ENCODE data around the gene NSD2.
A peak's percentile ranks its signal among the peaks of the same experiment; 100 is the strongest.

NSD2 gene

DNA sequence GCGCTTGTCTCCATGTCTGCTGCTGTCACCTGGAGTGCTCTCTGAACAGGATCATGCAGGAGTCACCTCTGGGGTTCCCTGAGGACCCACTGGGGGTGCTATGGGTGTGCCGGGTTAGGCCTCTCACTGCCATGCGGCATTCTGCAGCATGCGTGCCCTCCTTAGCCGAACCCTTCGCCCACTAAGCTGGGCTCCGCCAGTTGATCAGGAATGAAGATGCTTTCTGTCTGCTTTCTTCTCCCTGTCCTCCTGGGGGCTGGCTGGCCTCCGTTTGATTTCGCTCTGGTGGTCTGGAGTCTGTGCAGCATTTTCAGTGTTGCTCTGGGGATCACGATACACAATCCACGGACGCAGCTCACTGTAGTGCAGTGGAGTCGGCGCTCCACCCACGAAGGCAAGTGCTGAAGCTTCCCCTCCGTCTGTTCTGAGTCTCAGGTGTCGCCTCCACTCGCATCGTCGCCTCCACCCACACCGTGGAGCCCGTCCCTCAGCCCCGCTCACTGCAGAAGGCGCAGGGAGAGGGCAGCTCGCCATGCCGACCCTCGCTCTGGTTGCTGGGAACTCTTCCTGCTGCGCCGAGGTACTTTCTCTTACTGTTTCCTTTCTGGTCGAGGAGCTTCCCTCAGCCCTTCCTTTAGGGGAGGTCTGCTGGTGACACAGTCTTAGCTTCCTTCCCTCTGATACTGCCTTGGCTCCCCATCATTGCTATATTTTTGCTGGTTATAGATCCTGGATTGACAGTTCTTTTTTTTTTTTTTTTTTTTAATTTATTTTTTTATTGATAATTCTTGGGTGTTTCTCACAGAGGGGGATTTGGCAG lies 44.5 kb upstream of the NSD2 start:
- DNase-seq (ENCODE audit: low read depth) = no peak
- no peak overlapping the region for H3K4me3 ChIP-seq (ENCODE audit: control insufficient read depth, low read depth, low read length)
- TF ChIP-seq, protein P1, sequence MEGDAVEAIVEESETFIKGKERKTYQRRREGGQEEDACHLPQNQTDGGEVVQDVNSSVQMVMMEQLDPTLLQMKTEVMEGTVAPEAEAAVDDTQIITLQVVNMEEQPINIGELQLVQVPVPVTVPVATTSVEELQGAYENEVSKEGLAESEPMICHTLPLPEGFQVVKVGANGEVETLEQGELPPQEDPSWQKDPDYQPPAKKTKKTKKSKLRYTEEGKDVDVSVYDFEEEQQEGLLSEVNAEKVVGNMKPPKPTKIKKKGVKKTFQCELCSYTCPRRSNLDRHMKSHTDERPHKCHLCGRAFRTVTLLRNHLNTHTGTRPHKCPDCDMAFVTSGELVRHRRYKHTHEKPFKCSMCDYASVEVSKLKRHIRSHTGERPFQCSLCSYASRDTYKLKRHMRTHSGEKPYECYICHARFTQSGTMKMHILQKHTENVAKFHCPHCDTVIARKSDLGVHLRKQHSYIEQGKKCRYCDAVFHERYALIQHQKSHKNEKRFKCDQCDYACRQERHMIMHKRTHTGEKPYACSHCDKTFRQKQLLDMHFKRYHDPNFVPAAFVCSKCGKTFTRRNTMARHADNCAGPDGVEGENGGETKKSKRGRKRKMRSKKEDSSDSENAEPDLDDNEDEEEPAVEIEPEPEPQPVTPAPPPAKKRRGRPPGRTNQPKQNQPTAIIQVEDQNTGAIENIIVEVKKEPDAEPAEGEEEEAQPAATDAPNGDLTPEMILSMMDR (conservative IDR thresholded peaks at IDR 0.05; ENCODE audit: control insufficient read depth, insufficient read depth, low read depth, low read length) = no peak

DNA sequence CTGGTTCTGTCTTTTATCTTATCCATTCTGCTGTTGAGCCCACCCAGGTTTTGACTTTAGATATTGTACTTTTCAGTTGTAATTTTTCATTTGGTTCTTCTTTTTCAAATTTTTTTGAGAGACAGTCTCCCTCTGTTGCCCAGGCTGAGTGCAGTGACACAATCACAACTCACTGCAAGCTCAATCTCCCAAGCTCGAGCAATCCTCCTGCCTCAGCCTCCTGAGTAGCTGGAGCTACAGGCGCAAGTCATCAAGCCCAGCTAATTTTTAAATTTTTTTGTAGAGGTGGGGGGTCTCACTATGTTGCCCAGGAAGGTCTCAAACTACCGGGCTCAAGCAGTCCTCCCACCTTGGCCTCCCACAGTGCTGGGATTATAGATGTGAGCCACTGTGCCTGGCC lies 41.0 kb upstream of the NSD2 start:
- TF ChIP-seq, protein P1 (conservative IDR thresholded peaks at IDR 0.05; ENCODE audit: control insufficient read depth, insufficient read depth, low read depth, low read length) = no peak
- DNase-seq (ENCODE audit: low read depth) = no peak
- H3K4me3 ChIP-seq (ENCODE audit: control insufficient read depth, low read depth, low read length) = no peak overlapping the region

DNA sequence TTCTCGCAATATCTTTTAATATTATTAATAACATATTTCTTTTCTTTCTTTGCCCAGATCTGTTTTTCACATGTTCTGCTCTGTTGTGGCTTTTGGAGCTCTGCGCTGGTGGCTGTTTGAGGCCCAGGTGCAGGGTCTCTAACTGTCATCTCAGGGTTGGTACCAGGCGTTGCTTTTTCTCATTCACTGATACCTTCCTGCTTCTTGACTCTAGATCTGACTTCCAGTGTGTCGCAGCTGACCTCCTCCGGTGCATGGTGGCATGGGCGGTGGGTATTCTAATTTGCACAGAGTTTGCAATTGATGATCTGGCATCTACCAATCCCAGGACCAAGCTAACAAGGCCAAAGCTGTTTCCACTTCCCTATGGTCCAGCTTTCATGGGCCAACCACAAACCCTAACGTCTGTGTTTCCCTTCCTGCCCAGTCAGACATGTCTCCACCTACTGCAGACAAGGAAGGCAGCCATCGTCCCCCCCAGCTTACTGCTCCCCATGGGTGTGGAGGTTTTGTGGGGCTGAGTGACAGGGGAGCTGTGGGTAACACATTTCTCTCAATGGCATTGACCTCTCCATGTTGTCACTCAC lies 40.5 kb upstream of the NSD2 start:
- H3K4me3 ChIP-seq (ENCODE audit: control insufficient read depth, low read depth, low read length) = no peak overlapping the region
- no peak for DNase-seq (ENCODE audit: low read depth)

DNA sequence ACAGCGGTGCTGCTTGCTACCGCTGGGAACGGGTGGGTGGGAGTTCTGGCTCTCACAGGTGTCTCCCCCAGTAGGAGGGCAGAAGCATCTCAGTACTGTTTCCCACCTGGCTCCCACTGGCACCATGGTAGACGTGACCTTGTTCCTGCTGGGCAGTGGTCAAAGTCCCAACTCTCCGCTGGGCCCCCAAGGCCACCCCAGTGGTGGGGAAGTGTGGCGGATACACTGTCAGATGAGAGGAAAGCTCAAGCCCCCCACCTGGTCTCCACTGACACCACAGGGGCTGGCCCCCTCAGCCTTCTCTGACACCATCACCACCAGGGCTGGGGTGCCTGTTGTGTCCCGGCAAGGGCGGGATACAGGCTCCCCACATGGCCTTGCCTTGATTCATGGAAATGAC lies 39.9 kb upstream of the NSD2 start:
- no peak overlapping the region for H3K4me3 ChIP-seq (ENCODE audit: control insufficient read depth, low read depth, low read length)
- DNase-seq (ENCODE audit: low read depth) = no peak
- TF ChIP-seq, protein P1 (conservative IDR thresholded peaks at IDR 0.05; ENCODE audit: control insufficient read depth, insufficient read depth, low read depth, low read length) = no peak

More for the DNA sequence above, 40.5 kb upstream of the NSD2 start:
- TF ChIP-seq, protein P1 (conservative IDR thresholded peaks at IDR 0.05; ENCODE audit: control insufficient read depth, insufficient read depth, low read depth, low read length) = no peak

DNA sequence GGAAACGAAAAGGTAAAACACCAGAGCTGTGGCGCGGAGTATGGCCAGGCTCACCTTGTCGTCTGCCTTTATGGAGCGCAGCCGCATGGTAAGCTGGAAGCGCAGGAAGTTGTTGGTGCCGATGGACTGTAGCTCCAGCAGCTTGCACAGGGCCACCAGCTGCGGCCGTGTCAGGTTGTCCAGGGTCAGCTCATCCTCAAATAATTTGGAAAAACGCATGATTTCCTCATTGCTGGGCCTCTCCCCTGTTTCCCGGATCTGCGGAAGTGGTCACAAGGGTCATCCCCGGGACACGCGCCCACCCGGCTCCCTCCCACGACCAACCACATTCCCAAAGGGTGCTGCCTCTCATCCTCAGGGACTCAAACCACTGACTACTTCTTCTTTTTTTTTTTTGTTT lies 38.5 kb upstream of the NSD2 start:
- DNase-seq (ENCODE audit: low read depth) = peak; percentile 23
- H3K4me3 ChIP-seq (ENCODE audit: control insufficient read depth, low read depth, low read length) = no peak overlapping the region
- TF ChIP-seq, protein P1 (conservative IDR thresholded peaks at IDR 0.05; ENCODE audit: control insufficient read depth, insufficient read depth, low read depth, low read length) = no peak

DNA sequence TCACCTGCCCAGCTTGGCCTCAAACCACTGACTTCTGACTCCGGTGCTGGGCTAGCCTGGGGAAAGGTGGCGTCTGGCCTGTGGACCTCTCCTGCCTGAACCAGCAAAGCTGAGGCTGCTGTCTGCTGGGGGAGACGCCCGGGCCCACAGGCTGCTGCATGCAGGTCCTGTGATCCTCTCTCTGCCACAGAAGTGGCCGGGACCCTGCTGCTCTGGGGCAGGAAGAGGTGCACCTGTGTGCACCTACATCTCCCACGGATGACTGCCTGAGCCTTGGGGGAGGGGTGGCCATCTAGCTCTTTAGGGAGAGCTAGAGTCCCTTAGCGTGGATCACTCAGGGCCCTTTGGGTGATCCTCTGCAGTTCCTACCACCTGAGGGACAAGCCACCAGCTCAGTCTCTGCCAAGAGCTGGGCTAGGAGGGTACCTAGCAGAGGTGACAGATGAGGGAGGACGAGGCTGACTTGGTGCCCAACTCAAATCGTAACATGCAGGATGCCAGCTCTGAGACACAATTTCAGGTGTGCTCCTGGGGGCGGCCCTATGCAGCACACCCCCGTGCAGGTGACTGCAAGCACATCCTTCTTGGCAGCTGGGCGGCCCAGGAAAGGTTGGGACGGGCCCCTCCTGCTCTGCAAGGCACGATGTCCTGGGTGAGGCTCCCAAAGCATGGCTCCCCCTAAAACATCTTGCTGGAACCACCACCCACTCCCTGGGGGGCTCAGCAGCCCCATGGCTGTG lies 37.7 kb upstream of the NSD2 start:
- TF ChIP-seq, protein P1 (conservative IDR thresholded peaks at IDR 0.05; ENCODE audit: control insufficient read depth, insufficient read depth, low read depth, low read length) = no peak
- no peak overlapping the region for H3K4me3 ChIP-seq (ENCODE audit: control insufficient read depth, low read depth, low read length)
- no peak for DNase-seq (ENCODE audit: low read depth)

Measured in fibroblast of mammary gland (primary cell).